AG09309 (cell line): ENCODE data around the gene ZNF236.

Source experiments
- DNase-seq: peaks from one replicate; pipeline ENCODE4 v3.0.0-alpha.2; 2010; ENCODE audit warnings: low read depth
- H3K4me3 ChIP-seq: 2 replicates; pipeline ENCODE4 v1.5.1; 2011; ENCODE audit warnings: mild to moderate bottlenecking, low read depth, low read length, moderate library complexity; ENCODE audit not compliant: control insufficient read depth
- TF ChIP-seq, protein P1 (sequence below): IDR thresholded peaks from 2 replicates; pipeline ENCODE4 v1.5.1; 2011; ENCODE audit warnings: mild to moderate bottlenecking, low read depth, low read length, inconsistent platforms; ENCODE audit not compliant: insufficient read depth, control insufficient read depth; ENCODE audit errors: missing control alignments

The ZNF236 gene

GRCh38 chr18:76882146-76882545, 59.8 kb downstream of the ZNF236 start:
- DNase-seq, result no peak
- TF ChIP-seq, protein P1, sequence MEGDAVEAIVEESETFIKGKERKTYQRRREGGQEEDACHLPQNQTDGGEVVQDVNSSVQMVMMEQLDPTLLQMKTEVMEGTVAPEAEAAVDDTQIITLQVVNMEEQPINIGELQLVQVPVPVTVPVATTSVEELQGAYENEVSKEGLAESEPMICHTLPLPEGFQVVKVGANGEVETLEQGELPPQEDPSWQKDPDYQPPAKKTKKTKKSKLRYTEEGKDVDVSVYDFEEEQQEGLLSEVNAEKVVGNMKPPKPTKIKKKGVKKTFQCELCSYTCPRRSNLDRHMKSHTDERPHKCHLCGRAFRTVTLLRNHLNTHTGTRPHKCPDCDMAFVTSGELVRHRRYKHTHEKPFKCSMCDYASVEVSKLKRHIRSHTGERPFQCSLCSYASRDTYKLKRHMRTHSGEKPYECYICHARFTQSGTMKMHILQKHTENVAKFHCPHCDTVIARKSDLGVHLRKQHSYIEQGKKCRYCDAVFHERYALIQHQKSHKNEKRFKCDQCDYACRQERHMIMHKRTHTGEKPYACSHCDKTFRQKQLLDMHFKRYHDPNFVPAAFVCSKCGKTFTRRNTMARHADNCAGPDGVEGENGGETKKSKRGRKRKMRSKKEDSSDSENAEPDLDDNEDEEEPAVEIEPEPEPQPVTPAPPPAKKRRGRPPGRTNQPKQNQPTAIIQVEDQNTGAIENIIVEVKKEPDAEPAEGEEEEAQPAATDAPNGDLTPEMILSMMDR, result no peak
- no peak overlapping the region for H3K4me3 ChIP-seq

DNA sequence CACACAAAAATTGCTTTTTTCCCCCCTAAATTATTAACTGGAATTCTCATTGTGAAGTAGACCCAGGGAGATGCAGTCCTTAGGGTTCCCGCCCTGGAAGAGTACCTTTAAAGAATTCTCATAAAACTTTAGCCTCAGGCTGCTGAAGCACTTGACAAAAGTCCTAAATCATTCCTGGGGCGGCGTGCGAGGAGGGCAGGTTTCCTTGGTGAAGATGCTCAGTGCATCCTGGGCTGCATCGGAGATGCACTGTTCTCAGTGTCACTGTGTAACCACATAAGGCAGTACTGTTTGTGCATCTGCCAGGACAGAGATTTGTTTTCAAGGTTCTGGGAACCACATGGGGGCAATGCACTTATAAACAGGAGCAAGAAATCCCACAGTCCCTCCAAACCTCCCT, 62.6 kb downstream of the ZNF236 start:
- TF ChIP-seq, protein P1, result no peak
- H3K4me3 ChIP-seq, result no peak overlapping the region
- no peak for DNase-seq

DNA sequence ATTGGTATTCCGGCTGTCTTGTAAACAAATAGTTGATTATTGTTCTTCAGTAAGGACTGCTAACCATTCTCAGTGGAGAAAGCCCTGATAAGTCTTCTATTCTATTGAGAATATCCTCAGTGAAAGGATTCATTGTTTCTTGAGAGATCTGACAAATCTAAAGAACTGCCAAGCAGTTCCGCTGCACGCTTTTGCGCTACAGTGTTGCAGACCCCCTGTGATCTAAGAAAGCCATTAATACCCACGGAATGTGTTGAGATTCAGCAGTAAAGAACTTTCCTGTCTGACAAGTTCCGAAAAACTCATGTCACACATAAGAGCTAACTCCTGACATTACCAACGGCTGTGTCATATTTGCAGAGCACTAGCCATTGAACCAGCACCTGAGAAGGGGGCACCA, 63.8 kb downstream of the ZNF236 start:
- H3K4me3 ChIP-seq, result no peak overlapping the region
- TF ChIP-seq, protein P1, result no peak
- DNase-seq, result no peak

- TF ChIP-seq, protein P1, result no peak
- H3K4me3 ChIP-seq, result no peak overlapping the region
- no peak for DNase-seq
Measured at GRCh38 chr18:76889091-76889699, 66.8 kb downstream of the ZNF236 start.

DNA sequence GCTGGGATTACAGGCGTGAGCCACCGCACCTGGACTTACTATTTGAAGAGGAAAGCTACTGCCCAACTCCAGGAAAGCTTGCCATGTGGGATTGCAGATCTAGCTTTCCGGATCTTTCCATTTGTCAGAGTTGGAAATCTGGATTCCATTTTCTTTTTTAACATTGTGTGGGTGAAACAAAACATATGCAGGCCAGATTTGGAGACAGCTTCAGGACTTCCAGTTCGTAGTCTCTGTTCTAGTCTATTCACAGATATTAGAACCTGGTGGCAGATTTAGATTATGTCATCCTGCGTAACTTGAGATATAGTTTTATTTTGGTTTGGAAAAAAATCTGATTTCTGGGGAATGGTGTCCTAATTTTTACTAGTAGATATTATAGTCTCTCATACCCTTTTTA, 70.5 kb downstream of the ZNF236 start:
- TF ChIP-seq, protein P1, result no peak
- DNase-seq, result peak; percentile 1
- H3K4me3 ChIP-seq, result no peak overlapping the region

GRCh38 chr18:76894566-76895346, 72.4 kb downstream of the ZNF236 start:
- DNase-seq, result no peak
- no peak overlapping the region for H3K4me3 ChIP-seq
- TF ChIP-seq, protein P1, result no peak
